ENCODE data around the gene CTNND2.

- no peak for TF ChIP-seq POLR2AphosphoS5 (IDR thresholded peaks at IDR 0.05)
- TF ChIP-seq EZH2 (IDR thresholded peaks at IDR 0.05; ENCODE audit: borderline replicate concordance, insufficient read depth, low read length, poor library complexity, severe bottlenecking), result no peak
- TF ChIP-seq CTCF (IDR thresholded peaks at IDR 0.05; ENCODE audit: poor library complexity, severe bottlenecking), result no peak
- no peak for TF ChIP-seq REST (IDR thresholded peaks at IDR 0.05; ENCODE audit: borderline replicate concordance)
- no peak for TF ChIP-seq EP300 (conservative IDR thresholded peaks at IDR 0.05; ENCODE audit: poor library complexity, severe bottlenecking)
- no peak for TF ChIP-seq SMC3 (conservative IDR thresholded peaks at IDR 0.05; ENCODE audit: poor library complexity)
- TF ChIP-seq MXI1 (conservative IDR thresholded peaks at IDR 0.05; ENCODE audit: poor library complexity, severe bottlenecking), result no peak
Observed at GRCh38 chr5:10973316-10973715, 930.9 kb downstream of the CTNND2 start.
